Measurements from ENCODE around the gene HIP1.

The HIP1 gene

DNA sequence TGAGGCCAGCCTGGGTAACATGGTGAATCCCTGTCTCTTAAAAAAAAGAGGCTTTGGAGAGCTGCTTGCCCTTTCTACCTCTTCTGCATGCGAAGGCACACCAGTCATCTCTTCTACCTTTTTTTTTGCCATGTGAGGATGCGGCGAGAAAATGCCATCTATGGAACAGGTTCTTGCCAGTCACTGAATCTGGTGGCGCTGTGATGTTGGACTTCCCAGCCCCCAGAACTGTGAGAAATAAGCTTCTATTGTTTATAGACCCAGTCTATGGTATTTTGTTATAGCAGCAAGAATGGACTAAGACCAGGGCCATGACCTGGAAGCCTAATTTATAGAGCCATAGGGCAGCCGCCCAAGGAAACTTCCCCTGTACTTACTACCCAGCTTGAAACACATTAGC lies 112.9 kb downstream of the HIP1 start:
- Histone ChIP-seq H4K20me1 (ENCODE audit: low read depth, low read length) (no peaks in the 10 kb centered on the region), H3K9me3 (ENCODE audit: insufficient read depth, low read length) (no peaks in the 10 kb centered on the region), H2AFZ (ENCODE audit: low read depth, low read length, severe bottlenecking) (no peak overlapping the region), H3K27ac (ENCODE audit: low read depth, low read length) (no peak overlapping the region), H3K27me3 (ENCODE audit: low read length) (no peaks in the 10 kb centered on the region; the same call in 1 of the 2 replicates), H3K4me3 (ENCODE audit: insufficient read depth, low read length, poor library complexity, severe bottlenecking) (no peak overlapping the region), H3K9me2 (replicated peaks; ENCODE audit: insufficient read depth, low read length) (no peaks in the 10 kb centered on the region), H3K9ac (ENCODE audit: low read length) (no peak overlapping the region), H3F3A (ENCODE audit: insufficient read depth) (no peaks in the 10 kb centered on the region), H3K79me2 (ENCODE audit: insufficient read depth, low read length) (no peaks in the 10 kb centered on the region), H3K36me3 (ENCODE audit: low read length) (no peaks in the 10 kb centered on the region), H3K4me2 (ENCODE audit: low read depth, low read length, poor library complexity, severe bottlenecking) (no peak overlapping the region)
- no peak for TF ChIP-seq EZH2phosphoT487 (conservative IDR thresholded peaks at IDR 0.05; ENCODE audit: low read length)
- TF ChIP-seq, protein P1, sequence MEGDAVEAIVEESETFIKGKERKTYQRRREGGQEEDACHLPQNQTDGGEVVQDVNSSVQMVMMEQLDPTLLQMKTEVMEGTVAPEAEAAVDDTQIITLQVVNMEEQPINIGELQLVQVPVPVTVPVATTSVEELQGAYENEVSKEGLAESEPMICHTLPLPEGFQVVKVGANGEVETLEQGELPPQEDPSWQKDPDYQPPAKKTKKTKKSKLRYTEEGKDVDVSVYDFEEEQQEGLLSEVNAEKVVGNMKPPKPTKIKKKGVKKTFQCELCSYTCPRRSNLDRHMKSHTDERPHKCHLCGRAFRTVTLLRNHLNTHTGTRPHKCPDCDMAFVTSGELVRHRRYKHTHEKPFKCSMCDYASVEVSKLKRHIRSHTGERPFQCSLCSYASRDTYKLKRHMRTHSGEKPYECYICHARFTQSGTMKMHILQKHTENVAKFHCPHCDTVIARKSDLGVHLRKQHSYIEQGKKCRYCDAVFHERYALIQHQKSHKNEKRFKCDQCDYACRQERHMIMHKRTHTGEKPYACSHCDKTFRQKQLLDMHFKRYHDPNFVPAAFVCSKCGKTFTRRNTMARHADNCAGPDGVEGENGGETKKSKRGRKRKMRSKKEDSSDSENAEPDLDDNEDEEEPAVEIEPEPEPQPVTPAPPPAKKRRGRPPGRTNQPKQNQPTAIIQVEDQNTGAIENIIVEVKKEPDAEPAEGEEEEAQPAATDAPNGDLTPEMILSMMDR (IDR thresholded peaks at IDR 0.05; ENCODE audit: insufficient read depth, low read length, poor library complexity, severe bottlenecking) = no peak

DNA sequence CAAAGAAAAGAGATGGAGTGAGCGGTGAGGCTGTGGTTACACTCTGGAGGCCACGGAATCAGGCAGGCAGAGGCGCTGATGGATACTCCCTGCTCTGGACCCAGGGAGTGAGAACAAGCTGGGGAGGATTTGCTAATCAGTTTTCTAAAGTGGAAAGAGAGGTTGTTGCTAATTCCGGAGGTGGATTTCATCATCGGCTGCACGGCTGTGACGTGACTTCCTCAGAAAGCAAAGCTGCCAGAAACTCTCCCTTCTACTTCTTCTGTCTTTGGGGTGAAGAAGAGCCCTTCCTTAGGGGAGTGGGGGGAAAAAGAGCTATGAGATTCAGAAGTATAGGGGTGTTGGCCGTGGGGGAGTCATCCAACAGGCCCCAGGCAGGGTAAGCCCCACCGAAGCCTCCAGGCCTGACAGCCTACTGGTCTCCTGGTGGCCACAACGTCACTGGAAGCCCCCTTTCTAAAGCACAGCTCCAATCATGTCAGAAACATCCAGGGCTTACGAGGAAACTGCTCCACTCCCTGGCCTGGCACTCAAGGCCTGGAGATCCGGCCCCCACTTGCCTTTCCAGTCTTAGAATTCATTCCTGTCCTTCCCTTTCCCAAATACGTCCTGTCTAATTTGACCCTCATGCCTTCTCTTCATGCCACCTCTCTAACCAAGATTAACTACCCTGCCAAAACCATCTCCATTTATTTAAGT lies 114.5 kb downstream of the HIP1 start:
- TF ChIP-seq, protein P1 (IDR thresholded peaks at IDR 0.05; ENCODE audit: insufficient read depth, low read length, poor library complexity, severe bottlenecking) = no peak
- no peak for TF ChIP-seq EZH2phosphoT487 (conservative IDR thresholded peaks at IDR 0.05; ENCODE audit: low read length)
- Histone ChIP-seq H4K20me1 (ENCODE audit: low read depth, low read length) (no peaks in the 10 kb centered on the region), H3K27ac (ENCODE audit: low read depth, low read length) (no peak overlapping the region), H3K9me2 (replicated peaks; ENCODE audit: insufficient read depth, low read length) (no peaks in the 10 kb centered on the region), H3F3A (ENCODE audit: insufficient read depth) (no peaks in the 10 kb centered on the region), H3K9me3 (ENCODE audit: insufficient read depth, low read length) (no peaks in the 10 kb centered on the region), H3K27me3 (ENCODE audit: low read length) (no peaks in the 10 kb centered on the region; the same call in 1 of the 2 replicates), H3K4me3 (ENCODE audit: insufficient read depth, low read length, poor library complexity, severe bottlenecking) (no peak overlapping the region), H2AFZ (ENCODE audit: low read depth, low read length, severe bottlenecking) (no peak overlapping the region), H3K9ac (ENCODE audit: low read length) (no peak overlapping the region), H3K79me2 (ENCODE audit: insufficient read depth, low read length) (no peaks in the 10 kb centered on the region), H3K4me2 (ENCODE audit: low read depth, low read length, poor library complexity, severe bottlenecking) (no peak overlapping the region), H3K36me3 (ENCODE audit: low read length) (no peaks in the 10 kb centered on the region)

DNA sequence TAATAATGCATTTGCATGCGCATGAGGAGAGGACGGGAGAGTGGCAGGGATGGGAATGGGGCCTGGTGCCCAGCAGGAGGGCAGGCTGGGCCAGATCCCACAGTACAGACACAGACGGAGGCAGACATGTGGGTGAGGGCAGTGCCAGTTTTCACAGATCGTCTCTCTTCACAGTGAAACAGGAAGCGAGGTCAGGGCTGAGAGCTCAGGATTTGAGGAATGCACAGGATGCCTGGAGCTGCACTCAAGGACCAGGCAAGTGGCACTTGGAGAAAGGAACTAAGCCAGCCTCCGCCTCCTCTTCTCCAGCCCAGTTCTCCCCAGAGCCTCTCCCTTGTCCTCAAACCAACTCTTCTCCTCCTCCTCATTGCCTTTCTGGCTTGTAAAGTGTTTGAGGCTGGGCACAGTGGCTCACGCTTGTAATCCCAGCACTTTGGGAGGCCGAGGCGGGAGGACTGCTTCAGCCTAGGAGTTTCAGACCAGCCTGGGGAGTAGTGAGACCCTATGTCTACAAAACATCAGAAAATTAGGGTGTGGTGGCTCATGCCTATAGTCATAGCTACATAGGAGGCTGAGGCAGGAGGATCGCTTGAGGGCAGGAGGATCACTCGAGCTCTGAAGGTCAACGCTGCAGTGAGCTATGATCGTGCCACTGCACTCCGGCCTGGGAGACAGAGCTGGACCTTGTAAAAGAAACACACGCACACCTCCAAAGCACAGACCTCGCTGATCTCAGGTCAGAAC lies 115.2 kb downstream of the HIP1 start:
- Histone ChIP-seq H3K27me3 (ENCODE audit: low read length) (no peaks in the 10 kb centered on the region; the same call in 1 of the 2 replicates), H3K36me3 (ENCODE audit: low read length) (no peaks in the 10 kb centered on the region), H3K4me3 (ENCODE audit: insufficient read depth, low read length, poor library complexity, severe bottlenecking) (no peak overlapping the region), H2AFZ (ENCODE audit: low read depth, low read length, severe bottlenecking) (no peak overlapping the region), H4K20me1 (ENCODE audit: low read depth, low read length) (no peaks in the 10 kb centered on the region), H3K9me3 (ENCODE audit: insufficient read depth, low read length) (no peaks in the 10 kb centered on the region), H3K27ac (ENCODE audit: low read depth, low read length) (no peak overlapping the region), H3K4me2 (ENCODE audit: low read depth, low read length, poor library complexity, severe bottlenecking) (no peak overlapping the region), H3K9ac (ENCODE audit: low read length) (no peak overlapping the region), H3K79me2 (ENCODE audit: insufficient read depth, low read length) (no peaks in the 10 kb centered on the region), H3F3A (ENCODE audit: insufficient read depth) (no peaks in the 10 kb centered on the region), H3K9me2 (replicated peaks; ENCODE audit: insufficient read depth, low read length) (no peaks in the 10 kb centered on the region)
- no peak for TF ChIP-seq EZH2phosphoT487 (conservative IDR thresholded peaks at IDR 0.05; ENCODE audit: low read length)
- TF ChIP-seq, protein P1 (IDR thresholded peaks at IDR 0.05; ENCODE audit: insufficient read depth, low read length, poor library complexity, severe bottlenecking) = no peak

All from SU-DHL-6 (cell line).